ENCODE results near the gene TMEM258. TPM values are rescaled to one million over a fixed set of nuclear protein-coding genes. Genes with fewer than 3 reads are reported as not detected.

Gene TMEM258
- total and polyA plus RNA-seq, 9 of the 15 experiments (the other 6 are each of a cell fraction or from before 2014, with no cell fraction given) = 97.2 to 856 (median 231) TPM

GRCh38 chr11:61749591-61750217, 42.7 kb downstream of the TMEM258 start (continued):
- no peak for TF ChIP-seq CHD7 (IDR thresholded peaks at IDR 0.05; ENCODE audit: low read depth, low read length)
- no peak for TF ChIP-seq BRF2 (IDR thresholded peaks at IDR 0.05; ENCODE audit: borderline replicate concordance, insufficient read depth, insufficient read length)
- no peak for TF ChIP-seq ZNF717 (CRISPR knock-in tag; IDR thresholded peaks at IDR 0.05)
- TF ChIP-seq BCOR (IDR thresholded peaks at IDR 0.05) = 0 out of 2 replicates have a peak, but pooled peaks have one; percentile 30
- TF ChIP-seq BCLAF1 (IDR thresholded peaks at IDR 0.05; ENCODE audit: borderline replicate concordance in 1 of 2, control insufficient read depth in 1 of 2, low read depth in 2 of 2, low read length in 1 of 2) = no peak
- TF ChIP-seq SRSF7 (optimal IDR thresholded peaks at IDR 0.05; ENCODE audit: low read depth, low read length) = no peak
- no peak for TF ChIP-seq SETDB1 (IDR thresholded peaks at IDR 0.05; ENCODE audit: low read length)
- TF ChIP-seq ZNF274 (IDR thresholded peaks at IDR 0.05; ENCODE audit: borderline replicate concordance, low read depth, low read length) = no peak
- TF ChIP-seq KLF13 (tag; IDR thresholded peaks at IDR 0.05; ENCODE audit: borderline replicate concordance, low read depth) = no peak

Measured in K562 (cell line).